ENCODE results near the gene APBB2.

APBB2 gene

GRCh38 chr4:40808926-40809457, 405.4 kb downstream of the APBB2 start:
- FAIRE-seq: no peak

GRCh38 chr4:40804598-40804997, 409.7 kb downstream of the APBB2 start:
- FAIRE-seq: no peak

- FAIRE-seq: no peak
Observed at GRCh38 chr4:40800064-40800463, 414.3 kb downstream of the APBB2 start.

- FAIRE-seq: no peak
Observed at GRCh38 chr4:40789771-40790170, 424.6 kb downstream of the APBB2 start.

GRCh38 chr4:40789031-40789430, 425.3 kb downstream of the APBB2 start:
- FAIRE-seq: no peak

GRCh38 chr4:40788331-40788730, 426.0 kb downstream of the APBB2 start:
- no peak for FAIRE-seq

- FAIRE-seq: no peak
Observed at GRCh38 chr4:40785727-40786126, 428.6 kb downstream of the APBB2 start.

GRCh38 chr4:40782876-40783275, 431.5 kb downstream of the APBB2 start:
- no peak for FAIRE-seq

GRCh38 chr4:40778090-40778489, 436.3 kb downstream of the APBB2 start:
- FAIRE-seq: no peak

- no peak for FAIRE-seq
Observed at GRCh38 chr4:40769266-40769665, 445.1 kb downstream of the APBB2 start.

GRCh38 chr4:40763228-40763716, 451.1 kb downstream of the APBB2 start:
- no peak for FAIRE-seq

Data from endometrium (tissue), 2 donors.